ENCODE measurements around the gene FBP1.

GRCh38 chr9:94600715-94601114, 38.6 kb downstream of the FBP1 start:
- TF ChIP-seq CTCF (IDR thresholded peaks at IDR 0.05; ENCODE audit: low read length) = no peak
- no peak for TF ChIP-seq EZH2 (IDR thresholded peaks at IDR 0.05; ENCODE audit: borderline replicate concordance, low read length)

All from OCI-LY1 (cell line).